NB4 (cell line): Measurements from ENCODE around the gene GPX1.

Source experiments
- DNase-seq: peaks from one replicate; pipeline ENCODE4 v3.0.0; 2010; ENCODE audit warnings: low read depth
- H3K4me3 ChIP-seq: one replicate; pipeline ENCODE4 v1.5.1; 2011; ENCODE audit warnings: mild to moderate bottlenecking, low read depth, low read length, moderate library complexity
- CTCF ChIP-seq: IDR thresholded peaks from one replicate; pipeline ENCODE4 v1.5.1; 2012; ENCODE audit warnings: low read depth, low read length
- MYC ChIP-seq: IDR thresholded peaks from 2 replicates; pipeline ENCODE4 v1.6.1; 2011; ENCODE audit warnings: low read depth, low read length
- POLR2A ChIP-seq: IDR thresholded peaks from 2 replicates; pipeline ENCODE4 v1.6.1; 2011; ENCODE audit warnings: mild to moderate bottlenecking; ENCODE audit not compliant: insufficient read length; ENCODE audit errors: extremely low read depth
- TF ChIP-seq, protein P1 (sequence below): IDR thresholded peaks from 2 replicates; pipeline ENCODE4 v1.6.1; 2011; ENCODE audit warnings: low read depth, low read length

The GPX1 gene

DNA sequence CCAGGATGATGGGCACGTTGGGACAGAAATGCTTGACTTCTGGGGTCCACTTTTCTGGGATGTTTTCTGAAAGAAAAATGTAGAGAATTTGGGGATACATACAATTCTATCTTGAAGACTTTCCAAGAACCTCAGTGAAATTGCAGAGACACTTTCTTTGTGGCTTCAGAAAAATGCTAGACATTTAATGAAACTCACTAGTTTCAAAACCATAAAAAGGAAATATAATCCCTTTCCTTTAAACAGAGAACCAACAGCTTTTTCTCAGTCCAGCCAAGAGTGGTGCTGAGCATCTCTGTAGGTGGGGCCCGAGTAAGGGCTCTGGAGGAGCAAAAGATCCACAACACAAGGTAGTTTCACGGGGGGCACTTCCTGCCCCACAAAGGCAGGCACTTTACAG lies 4.4 kb upstream of the GPX1 start:
- H3K4me3 ChIP-seq, result no peak overlapping the region
- DNase-seq, result no peak
- TF ChIP-seq POLR2A, result no peak
- TF ChIP-seq, protein P1, sequence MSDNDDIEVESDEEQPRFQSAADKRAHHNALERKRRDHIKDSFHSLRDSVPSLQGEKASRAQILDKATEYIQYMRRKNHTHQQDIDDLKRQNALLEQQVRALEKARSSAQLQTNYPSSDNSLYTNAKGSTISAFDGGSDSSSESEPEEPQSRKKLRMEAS, result no peak
- TF ChIP-seq CTCF, result no peak
- TF ChIP-seq MYC, result no peak

GRCh38 chr3:49359623-49360022 lies 1.5 kb upstream of the GPX1 start:
- no peak overlapping the region for H3K4me3 ChIP-seq
- peak; percentile 34 for DNase-seq
- TF ChIP-seq POLR2A (no peak), CTCF (no peak)
- TF ChIP-seq, protein P1, result no peak

DNA sequence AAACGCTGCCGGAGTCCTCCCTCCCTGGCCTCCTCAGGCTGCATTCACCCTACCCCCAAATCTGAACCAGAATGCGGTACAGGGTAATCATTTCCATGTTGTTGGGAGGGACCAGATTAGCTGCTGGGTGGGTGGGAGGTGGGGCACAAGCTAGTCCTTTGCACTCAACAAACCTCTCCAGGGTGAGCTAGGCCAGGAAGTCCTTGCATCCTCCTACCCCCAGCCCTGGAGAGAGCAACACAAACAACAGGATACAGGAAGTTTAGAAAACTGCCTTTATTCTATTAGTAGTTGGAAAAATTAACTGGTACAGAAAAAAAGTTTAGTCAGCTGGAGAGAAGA lies 702 bp upstream of the GPX1 start:
- DNase-seq, result no peak
- TF ChIP-seq MYC, result no peak
- TF ChIP-seq POLR2A, result no peak
- TF ChIP-seq, protein P1, result no peak
- TF ChIP-seq CTCF, result no peak
- peak overlapping the region; percentile 62 for H3K4me3 ChIP-seq

GRCh38 chr3:49357443-49358216 lies 523 bp downstream of the GPX1 start:
- H3K4me3 ChIP-seq, result peak overlapping the region; percentile 93
- peak; percentile 63 for DNase-seq

DNA sequence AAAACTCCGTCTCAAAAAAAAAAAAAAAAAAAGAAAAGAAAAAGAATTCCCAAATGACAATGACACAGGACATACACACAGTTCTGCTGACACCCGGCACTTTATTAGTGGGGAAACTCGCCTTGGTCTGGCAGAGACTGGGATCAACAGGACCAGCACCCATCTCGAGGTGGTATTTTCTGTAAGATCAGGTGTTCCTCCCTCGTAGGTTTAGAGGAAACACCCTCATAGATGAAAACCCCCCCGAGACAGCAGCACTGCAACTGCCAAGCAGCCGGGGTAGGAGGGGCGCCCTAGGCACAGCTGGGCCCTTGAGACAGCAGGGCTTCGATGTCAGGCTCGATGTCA lies 1.1 kb downstream of the GPX1 start:
- peak; percentile 36 for DNase-seq
- peak overlapping the region; percentile 93 for H3K4me3 ChIP-seq

- DNase-seq, result peak; percentile 44
- H3K4me3 ChIP-seq, result no peak overlapping the region
- TF ChIP-seq POLR2A, result no peak
- no peak for TF ChIP-seq MYC
- TF ChIP-seq, protein P1, result no peak
- no peak for TF ChIP-seq CTCF
Observed at GRCh38 chr3:49352890-49353421, 5.2 kb downstream of the GPX1 start.

GRCh38 chr3:49352281-49352680 lies 5.9 kb downstream of the GPX1 start:
- H3K4me3 ChIP-seq, result no peak overlapping the region
- TF ChIP-seq MYC (no peak), POLR2A (no peak), CTCF (no peak)
- TF ChIP-seq, protein P1, result no peak
- DNase-seq, result peak; percentile 16
